Lower lobe of right lung (tissue), 2 donors: ENCODE results near the gene ADGRB3. TPM values are rescaled to one million over a fixed set of nuclear protein-coding genes. Genes with fewer than 3 reads are reported as not detected.

ENCODE experiments used
- ATAC-seq, 2 donors: fragments of 200-7000 bp; cut with Tn5 transposase; one replicate each; pipeline ENCODE4 v1.9.1; 2020 to 2022; ENCODE audit warnings: mild to moderate bottlenecking in 2 of 2, moderate library complexity in 2 of 2
- DNase-seq: peaks from one replicate; pipeline ENCODE4 v3.0.0-alpha.2; 2020
- H3K27ac ChIP-seq: fragments of 200-600 bp; one replicate; pipeline ENCODE4 v1.8.0; 2022
- H3K27me3 ChIP-seq: fragments of 200-600 bp; one replicate; pipeline ENCODE4 v1.8.0; 2022; ENCODE audit warnings: low read depth
- H3K36me3 ChIP-seq: fragments of 200-600 bp; one replicate; pipeline ENCODE4 v1.8.0; 2022; ENCODE audit warnings: mild to moderate bottlenecking
- H3K4me1 ChIP-seq: fragments of 200-600 bp; one replicate; pipeline ENCODE4 v1.8.0; 2022
- H3K4me3 ChIP-seq: fragments of 200-600 bp; one replicate; pipeline ENCODE4 v1.8.0; 2022; ENCODE audit warnings: mild to moderate bottlenecking
- H3K9me3 ChIP-seq: fragments of 200-600 bp; one replicate; pipeline ENCODE4 v1.8.0; 2022
- CTCF ChIP-seq: fragments of 200-600 bp; IDR thresholded peaks from one replicate; pipeline ENCODE4 v1.8.0; 2022; ENCODE audit warnings: antibody characterized with exemption, mild to moderate bottlenecking
- intact Hi-C: fragments of 100-400 bp; cut with DNase I; formaldehyde crosslinking; loops from one replicate; pipeline ENCODE4 v1.11.0; 2022
- total RNA-seq: library from RNA; stranded (reverse); fragmentation: NEBNext Ultra II Directional; extraction: Animal tissue kit (Norgen Biotek cat#: 25700); gene quantifications from one replicate; pipeline ENCODE4 v1.2.1, GENCODE V29; 2021
- donor health status: DM: no; HTN: yes; CAD: no; lungs with severe emphysema.

ADGRB3 gene
- total RNA-seq, 1 donor from 2014 or later: 2.3 TPM

DNA sequence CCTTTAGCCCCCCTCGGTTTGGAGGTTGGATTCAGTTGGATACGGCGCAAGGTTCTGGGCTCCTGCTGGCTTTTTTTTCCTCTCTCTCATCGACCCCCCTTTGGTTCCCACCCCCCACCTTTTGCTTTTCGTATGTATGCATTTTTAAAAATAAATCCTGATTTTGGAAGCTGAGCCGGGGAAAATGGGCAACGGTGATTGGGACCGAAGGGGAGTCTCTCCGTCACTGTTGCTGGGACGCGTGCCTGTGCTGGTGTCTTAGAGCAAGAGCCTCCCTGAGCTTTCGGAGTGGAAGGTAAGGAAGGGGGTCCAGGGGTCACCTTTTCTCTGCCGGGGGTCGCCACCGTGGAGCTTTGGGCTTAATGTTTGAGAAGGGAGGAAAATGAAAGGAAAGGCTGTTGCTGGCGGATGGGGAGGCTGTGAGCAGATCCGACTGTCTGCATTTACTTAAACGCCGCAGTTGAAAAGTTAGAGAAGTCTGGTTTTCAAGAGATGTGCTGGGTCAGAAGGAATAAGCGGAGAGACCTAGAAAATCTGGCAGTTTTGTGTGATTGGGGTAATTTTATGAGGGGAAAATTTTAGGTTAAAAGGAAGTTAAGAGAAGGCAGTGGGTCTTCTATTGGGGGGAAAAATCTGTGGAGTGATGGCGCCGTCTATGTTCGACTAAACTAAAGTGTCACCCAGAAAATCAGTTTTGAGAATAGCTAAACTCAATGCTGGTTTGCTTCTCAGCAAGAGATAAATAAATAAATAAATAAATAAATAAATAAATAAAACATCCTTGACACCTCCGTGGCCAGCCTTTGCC, 828 bp downstream of the ADGRB3 start:
- H3K9me3 ChIP-seq: no peaks in the 10 kb centered on the region
- H3K27me3 ChIP-seq: peaks cover 14% of the 10 kb centered on the region
- H3K27ac ChIP-seq: peak overlapping the region; percentile 59
- DNase-seq: no peak
- intact Hi-C loops: no loop called here
- ATAC-seq: peak in 1 of 2 donors; percentile 46
- H3K36me3 ChIP-seq: no peaks in the 10 kb centered on the region
- peaks cover 5% of the 10 kb centered on the region for H3K4me1 ChIP-seq
- no peak for TF ChIP-seq CTCF
- H3K4me3 ChIP-seq: peak overlapping the region; percentile 61

DNA sequence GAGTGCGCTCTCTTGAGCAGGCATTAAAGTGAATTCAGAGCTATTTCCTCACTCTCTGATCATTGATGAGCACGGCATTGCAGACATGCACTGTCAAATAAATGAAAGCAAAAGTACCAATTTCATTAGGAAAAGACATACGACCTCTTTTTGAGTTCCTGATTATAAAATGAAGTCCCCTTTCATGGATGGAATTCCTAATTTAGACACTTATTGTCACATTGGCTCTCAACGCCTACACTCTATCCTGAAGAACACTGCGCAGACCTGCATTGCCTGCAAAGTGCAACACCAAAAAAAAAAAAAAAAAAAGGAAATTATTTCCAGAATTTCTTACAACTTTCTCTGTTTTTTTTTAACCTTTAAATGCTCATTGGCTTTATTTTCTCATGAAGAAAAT, 1.6 kb downstream of the ADGRB3 start:
- intact Hi-C loops: no loop called here
- H3K4me1 ChIP-seq: peaks cover 5% of the 10 kb centered on the region
- ATAC-seq (no peak), DNase-seq (no peak)
- no peaks in the 10 kb centered on the region for H3K36me3 ChIP-seq
- TF ChIP-seq CTCF: no peak
- H3K27ac ChIP-seq: no peak overlapping the region
- H3K4me3 ChIP-seq: peak overlapping the region; percentile 61
- H3K27me3 ChIP-seq: peaks cover 14% of the 10 kb centered on the region
- no peaks in the 10 kb centered on the region for H3K9me3 ChIP-seq

- TF ChIP-seq CTCF: no peak
- H3K27ac ChIP-seq: no peak overlapping the region
- peak overlapping the region; percentile 61 for H3K4me3 ChIP-seq
- H3K9me3 ChIP-seq: no peaks in the 10 kb centered on the region
- no peak for DNase-seq
- no peak for ATAC-seq
- peaks cover 5% of the 10 kb centered on the region for H3K4me1 ChIP-seq
- peaks cover 14% of the 10 kb centered on the region for H3K27me3 ChIP-seq
- H3K36me3 ChIP-seq: no peaks in the 10 kb centered on the region
- intact Hi-C loops: no loop called here
Measured at GRCh38 chr6:68637071-68637470, 2.0 kb downstream of the ADGRB3 start.

DNA sequence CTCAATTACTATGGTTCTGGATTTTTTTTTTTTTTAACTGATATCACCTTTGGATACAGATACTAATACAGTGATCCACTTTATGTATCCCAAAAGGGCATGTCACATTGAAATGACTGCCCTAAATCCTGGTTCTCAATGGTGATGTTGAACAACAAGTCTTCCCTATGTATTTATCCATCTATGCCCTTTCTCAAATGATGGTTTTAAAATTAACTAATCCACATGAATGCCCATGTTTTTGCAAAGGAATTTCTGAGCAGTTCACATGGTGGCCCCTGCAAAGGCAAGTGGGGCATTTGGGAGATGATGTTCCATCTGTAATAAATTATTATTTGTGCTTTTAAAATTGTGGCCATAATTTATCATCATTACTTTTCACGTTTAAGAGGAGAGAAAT, 2.7 kb downstream of the ADGRB3 start:
- ATAC-seq (no peak), DNase-seq (no peak)
- Histone ChIP-seq H3K36me3 (no peaks in the 10 kb centered on the region), H3K9me3 (no peaks in the 10 kb centered on the region), H3K27ac (no peak overlapping the region), H3K4me3 (no peak overlapping the region), H3K4me1 (peaks cover 5% of the 10 kb centered on the region), H3K27me3 (peaks cover 14% of the 10 kb centered on the region)
- intact Hi-C loops: no loop called here
- TF ChIP-seq CTCF: no peak

- intact Hi-C loops: no loop called here
- H3K27ac ChIP-seq: no peak overlapping the region
- no peak for DNase-seq
- no peak for ATAC-seq
- no peaks in the 10 kb centered on the region for H3K9me3 ChIP-seq
- peaks cover 5% of the 10 kb centered on the region for H3K4me1 ChIP-seq
- H3K27me3 ChIP-seq: peaks cover 14% of the 10 kb centered on the region
- H3K4me3 ChIP-seq: no peak overlapping the region
- peak; percentile 73 for TF ChIP-seq CTCF
- no peaks in the 10 kb centered on the region for H3K36me3 ChIP-seq
Measured at GRCh38 chr6:68638230-68638900, 3.3 kb downstream of the ADGRB3 start.
